CD4-positive, alpha-beta T cell treated with Interleukin-17A for 4 hours (primary cell): ENCODE results near the gene ZFP42.
"Not testable (repeated sequence)": the region's sequence is repeated elsewhere in the genome, so short reads cannot be mapped to it uniquely, and the experiment has no call there.

Experiments used
- DNase-seq: peaks from one replicate; pipeline ENCODE4 v3.0.0-alpha.2; 2020; ENCODE audit warnings: mixed read lengths

The ZFP42 gene

GRCh38 chr4:188023682-188024081 is 28.1 kb downstream of the ZFP42 start:
- no peak for DNase-seq

- DNase-seq, result no peak
Observed at GRCh38 chr4:188025476-188025875, 29.9 kb downstream of the ZFP42 start.

GRCh38 chr4:188029114-188029513 is 33.5 kb downstream of the ZFP42 start:
- no peak for DNase-seq

GRCh38 chr4:188030401-188030800 is 34.8 kb downstream of the ZFP42 start:
- DNase-seq, result no peak

- no peak for DNase-seq
Observed at GRCh38 chr4:188031751-188032150, 36.2 kb downstream of the ZFP42 start.

- DNase-seq, result no peak
Observed at GRCh38 chr4:188032170-188032569, 36.6 kb downstream of the ZFP42 start.

GRCh38 chr4:188032583-188032982 is 37.0 kb downstream of the ZFP42 start:
- DNase-seq, result no peak

- DNase-seq, result no peak
Observed at GRCh38 chr4:188037003-188037713, 41.6 kb downstream of the ZFP42 start.

GRCh38 chr4:188041721-188042120 is 46.1 kb downstream of the ZFP42 start:
- DNase-seq, result no peak

GRCh38 chr4:188042191-188042590 is 46.6 kb downstream of the ZFP42 start:
- DNase-seq, result no peak

GRCh38 chr4:188043154-188043553 is 47.6 kb downstream of the ZFP42 start:
- DNase-seq, result no peak

- not testable (repeated sequence) for DNase-seq
Observed at GRCh38 chr4:188045461-188045860, 49.9 kb downstream of the ZFP42 start.

GRCh38 chr4:188046657-188047056 is 51.1 kb downstream of the ZFP42 start:
- DNase-seq, result no peak

GRCh38 chr4:188053302-188053701 is 57.7 kb downstream of the ZFP42 start:
- DNase-seq, result no peak
